Neural cell (in vitro differentiated cells): Measurements from ENCODE around the gene NR0B1.

Experiments used
- EZH2 ChIP-seq: fragments of 200-600, 300-800 bp; shearing (Covaris generic), sonication (generic); IDR thresholded peaks from 2 replicates; pipeline ENCODE4 v1.6.1; 2014; ENCODE audit warnings: antibody characterized with exemption, low read length, borderline replicate concordance, mild to moderate bottlenecking; ENCODE audit not compliant: insufficient read depth, poor library complexity, severe bottlenecking
- MXI1 ChIP-seq: fragments of 450-650 bp; conservative IDR thresholded peaks from 2 replicates; pipeline ENCODE4 v1.6.1; 2014; ENCODE audit warnings: antibody characterized with exemption, mild to moderate bottlenecking; ENCODE audit not compliant: poor library complexity, severe bottlenecking
- POLR2AphosphoS5 ChIP-seq: IDR thresholded peaks from 2 replicates; pipeline ENCODE4 v1.6.1; 2012
- TF ChIP-seq, protein P1 (sequence below): fragments of 450-650 bp; IDR thresholded peaks from 2 replicates; pipeline ENCODE4 v1.5.1; 2014; ENCODE audit warnings: antibody characterized with exemption, mild to moderate bottlenecking, moderate library complexity; ENCODE audit not compliant: poor library complexity, severe bottlenecking

DNA sequence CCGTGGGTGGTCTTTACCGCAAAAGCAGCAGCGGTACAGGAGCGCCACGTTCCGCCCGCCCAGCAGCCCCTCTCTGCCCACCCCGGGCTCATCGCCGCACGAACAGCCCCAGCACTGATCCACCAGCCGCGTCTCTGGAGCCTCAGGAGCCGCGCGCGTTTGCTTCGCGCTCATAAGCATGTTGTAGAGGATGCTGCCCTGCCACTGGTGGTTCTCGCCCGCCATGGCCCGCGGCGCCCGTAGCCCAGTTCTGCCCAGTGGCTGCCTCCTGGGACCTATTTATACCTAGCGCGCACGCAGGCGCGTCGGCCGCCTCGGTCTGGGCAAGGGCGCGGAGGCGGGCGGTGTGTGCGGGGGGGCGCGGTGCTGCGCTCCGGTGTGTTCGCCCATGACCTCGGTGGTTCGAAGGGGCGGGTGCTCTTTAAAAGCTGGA lies at the start of gene NR0B1:
- TF ChIP-seq, protein P1, sequence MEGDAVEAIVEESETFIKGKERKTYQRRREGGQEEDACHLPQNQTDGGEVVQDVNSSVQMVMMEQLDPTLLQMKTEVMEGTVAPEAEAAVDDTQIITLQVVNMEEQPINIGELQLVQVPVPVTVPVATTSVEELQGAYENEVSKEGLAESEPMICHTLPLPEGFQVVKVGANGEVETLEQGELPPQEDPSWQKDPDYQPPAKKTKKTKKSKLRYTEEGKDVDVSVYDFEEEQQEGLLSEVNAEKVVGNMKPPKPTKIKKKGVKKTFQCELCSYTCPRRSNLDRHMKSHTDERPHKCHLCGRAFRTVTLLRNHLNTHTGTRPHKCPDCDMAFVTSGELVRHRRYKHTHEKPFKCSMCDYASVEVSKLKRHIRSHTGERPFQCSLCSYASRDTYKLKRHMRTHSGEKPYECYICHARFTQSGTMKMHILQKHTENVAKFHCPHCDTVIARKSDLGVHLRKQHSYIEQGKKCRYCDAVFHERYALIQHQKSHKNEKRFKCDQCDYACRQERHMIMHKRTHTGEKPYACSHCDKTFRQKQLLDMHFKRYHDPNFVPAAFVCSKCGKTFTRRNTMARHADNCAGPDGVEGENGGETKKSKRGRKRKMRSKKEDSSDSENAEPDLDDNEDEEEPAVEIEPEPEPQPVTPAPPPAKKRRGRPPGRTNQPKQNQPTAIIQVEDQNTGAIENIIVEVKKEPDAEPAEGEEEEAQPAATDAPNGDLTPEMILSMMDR, result no peak
- TF ChIP-seq EZH2 (no peak), POLR2AphosphoS5 (no peak), MXI1 (no peak)
